Measurements from ENCODE around the gene ADCY5. TPM values are rescaled to one million over a fixed set of nuclear protein-coding genes. Genes with fewer than 3 reads are reported as not detected.
A peak's percentile ranks its signal among the peaks of the same experiment; 100 is the strongest.

Gene ADCY5
- total and polyA plus RNA-seq, 8 donors: 3.4 to 17.6 (median 14.2) TPM

- Histone ChIP-seq H3K9me3 (no peaks in the 10 kb centered on the region), H3K27ac (no peak overlapping the region), H3K36me3 (no peaks in the 10 kb centered on the region), H3K4me3 (no peak overlapping the region), H3K4me1 (no peaks in the 10 kb centered on the region), H3K27me3 (peaks cover 0 to 5% of the 10 kb centered on the region in 2 donors)
- intact Hi-C loops (cut with DNase I): no loop called here
- no peak for TF ChIP-seq CTCF (IDR thresholded peaks at IDR 0.05)
- no peak for ATAC-seq
- DNase-seq: no peak
Measured at GRCh38 chr3:123385499-123385898, 63.4 kb downstream of the ADCY5 start.

GRCh38 chr3:123385001-123385401 lies 63.9 kb downstream of the ADCY5 start:
- Histone ChIP-seq H3K4me1 (no peaks in the 10 kb centered on the region), H3K4me3 (no peak overlapping the region), H3K27ac (no peak overlapping the region), H3K36me3 (no peaks in the 10 kb centered on the region), H3K27me3 (peaks cover 0 to 5% of the 10 kb centered on the region in 2 donors), H3K9me3 (no peaks in the 10 kb centered on the region)
- ATAC-seq: no peak
- peak in 1 of 4 donors; percentile 45 for DNase-seq
- TF ChIP-seq CTCF (IDR thresholded peaks at IDR 0.05): no peak
- intact Hi-C loops (cut with DNase I): no loop called here

- Histone ChIP-seq H3K4me3 (no peak overlapping the region), H3K9me3 (no peaks in the 10 kb centered on the region), H3K4me1 (no peaks in the 10 kb centered on the region), H3K27me3 (peaks cover 0 to 5% of the 10 kb centered on the region in 2 donors), H3K36me3 (no peaks in the 10 kb centered on the region), H3K27ac (no peak overlapping the region)
- no peak for ATAC-seq
- peak in 1 of 4 donors; percentile 19 for DNase-seq
- no peak for TF ChIP-seq CTCF (IDR thresholded peaks at IDR 0.05)
- intact Hi-C loops (cut with DNase I): no loop called here
Measured at GRCh38 chr3:123384256-123384655, 64.6 kb downstream of the ADCY5 start.

- Histone ChIP-seq H3K4me1 (no peaks in the 10 kb centered on the region), H3K36me3 (no peaks in the 10 kb centered on the region), H3K27me3 (peaks cover 0 to 5% of the 10 kb centered on the region in 2 donors), H3K4me3 (no peak overlapping the region), H3K9me3 (no peaks in the 10 kb centered on the region), H3K27ac (no peak overlapping the region)
- ATAC-seq: no peak
- no peak for TF ChIP-seq CTCF (IDR thresholded peaks at IDR 0.05)
- intact Hi-C loops (cut with DNase I): no loop called here
- DNase-seq: peak in 1 of 4 donors; percentile 24
Measured at GRCh38 chr3:123383091-123384053, 65.5 kb downstream of the ADCY5 start.

GRCh38 chr3:123380261-123380660 lies 68.6 kb downstream of the ADCY5 start:
- Histone ChIP-seq H3K9me3 (no peaks in the 10 kb centered on the region), H3K36me3 (no peaks in the 10 kb centered on the region), H3K4me1 (no peaks in the 10 kb centered on the region), H3K27me3 (peaks cover 0 to 3% of the 10 kb centered on the region in 2 donors), H3K4me3 (no peak overlapping the region), H3K27ac (no peak overlapping the region)
- ATAC-seq (no peak), DNase-seq (peak in 1 of 4 donors; percentile 10)
- TF ChIP-seq CTCF (IDR thresholded peaks at IDR 0.05): no peak
- intact Hi-C loops (cut with DNase I): no loop called here
